Large intestine (tissue), 3 donors: ENCODE results near the gene CRIP2. TPM values are rescaled to one million over a fixed set of nuclear protein-coding genes. Genes with fewer than 3 reads are reported as not detected.
A peak's percentile ranks its signal among the peaks of the same experiment; 100 is the strongest.

Experiments
- DNase-seq, 2 donors: peaks; one replicate each; pipeline versions ENCODE4 v3.0.0 to v3.0.0-alpha.2; 2013
- H3K27ac ChIP-seq: one replicate; pipeline ENCODE4 v1.5.1; 2013; ENCODE audit warnings: low read length
- H3K27me3 ChIP-seq: 2 replicates; pipeline ENCODE4 v1.6.1; 2013; ENCODE audit warnings: low read length; ENCODE audit not compliant: control insufficient read depth, insufficient read depth
- H3K36me3 ChIP-seq: 2 replicates; pipeline ENCODE4 v1.6.1; 2013; ENCODE audit warnings: low read length; ENCODE audit not compliant: control insufficient read depth, insufficient read depth
- H3K4me1 ChIP-seq: one replicate; pipeline ENCODE4 v1.6.1; 2013; ENCODE audit warnings: low read length; ENCODE audit not compliant: control insufficient read depth, insufficient read depth
- H3K4me3 ChIP-seq: one replicate; pipeline ENCODE4 v1.5.1; 2013; ENCODE audit warnings: low read length
- H3K9me3 ChIP-seq: one replicate; pipeline ENCODE4 v1.6.1; 2013; ENCODE audit warnings: mild to moderate bottlenecking, low read depth, low read length, moderate library complexity; ENCODE audit not compliant: control insufficient read depth
- WGBS: methylation state at CpG from one replicate; pipeline ENCODE4 v1.1.5; 2013; ENCODE audit warnings: low lambda C conversion rate; ENCODE audit not compliant: insufficient coverage; 5-methylcytosine and 5-hydroxymethylcytosine counted together
- polyA plus RNA-seq: library from polyadenylated mRNA; unstranded; fragments of 120-200 nt; gene quantifications from one replicate; pipeline ENCODE4 v1.2.1, GENCODE V29; 2013

The CRIP2 gene
- polyA plus RNA-seq, 1 donor = 67.1 TPM

- Histone ChIP-seq H3K9me3 (no peaks in the 10 kb centered on the region), H3K36me3 (no peaks in the 10 kb centered on the region), H3K4me3 (no peak overlapping the region), H3K27ac (no peak overlapping the region), H3K27me3 (no peaks in the 10 kb centered on the region), H3K4me1 (no peaks in the 10 kb centered on the region)
- no peak for DNase-seq
- WGBS = no CpG with 5 or more reads among the region's 6 CpGs
These were observed 19.9 kb downstream of the CRIP2 start for GRCh38 chr14:105494606-105494929.

GRCh38 chr14:105495101-105495989, 20.7 kb downstream of the CRIP2 start:
- no CpG with 5 or more reads among the region's 18 CpGs for WGBS
- Histone ChIP-seq H3K4me3 (no peak overlapping the region), H3K36me3 (no peaks in the 10 kb centered on the region), H3K4me1 (no peaks in the 10 kb centered on the region), H3K27me3 (no peaks in the 10 kb centered on the region), H3K27ac (no peak overlapping the region), H3K9me3 (no peaks in the 10 kb centered on the region)
- DNase-seq = no peak

DNA sequence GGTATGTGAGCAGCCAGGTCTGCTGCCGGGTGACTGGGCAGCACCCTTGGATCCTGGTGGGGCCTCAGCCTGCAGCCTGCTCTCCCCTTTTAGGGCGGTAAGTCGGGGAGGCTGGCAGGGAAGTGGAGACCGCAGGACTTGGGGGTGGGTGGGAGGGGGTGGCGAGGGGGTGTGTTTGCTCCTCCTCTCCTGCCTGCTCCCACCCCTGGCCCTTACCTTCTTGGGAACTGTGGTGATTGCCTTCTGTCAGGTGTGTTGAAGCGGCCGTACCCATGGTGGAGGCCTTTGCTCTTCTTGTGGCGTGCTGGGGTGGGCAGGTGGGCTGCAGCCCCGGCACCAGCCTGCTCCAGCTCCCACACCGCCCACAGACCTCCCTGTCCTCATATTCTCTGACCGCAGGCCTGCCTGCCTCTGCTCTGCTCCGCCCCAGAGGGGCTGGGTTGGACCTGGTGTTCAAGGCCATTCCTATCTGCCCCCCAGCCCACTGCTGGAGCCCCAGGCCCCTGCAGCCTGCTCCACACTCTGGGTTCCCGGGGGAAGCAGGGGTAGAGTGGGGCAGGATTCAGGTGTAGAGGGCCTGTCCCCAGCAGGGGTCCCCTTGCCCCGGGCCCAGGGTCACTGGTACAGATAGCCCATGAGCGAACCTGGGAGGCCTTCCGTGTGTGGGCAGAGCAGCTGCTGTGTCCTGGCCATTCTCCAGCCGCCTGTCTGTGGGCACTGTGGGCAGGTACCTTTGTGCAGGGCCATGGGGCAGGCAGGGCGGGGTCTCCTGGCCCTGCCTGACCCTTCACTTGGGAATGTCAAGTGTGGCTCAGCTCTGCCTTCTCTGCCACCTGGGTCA, 21.6 kb downstream of the CRIP2 start:
- Histone ChIP-seq H3K4me3 (no peak overlapping the region), H3K36me3 (no peaks in the 10 kb centered on the region), H3K27ac (no peak overlapping the region), H3K4me1 (no peaks in the 10 kb centered on the region), H3K9me3 (no peaks in the 10 kb centered on the region), H3K27me3 (no peaks in the 10 kb centered on the region)
- no CpG with 5 or more reads among the region's 18 CpGs for whole genome bisulfite sequencing
- DNase-seq = no peak

DNA sequence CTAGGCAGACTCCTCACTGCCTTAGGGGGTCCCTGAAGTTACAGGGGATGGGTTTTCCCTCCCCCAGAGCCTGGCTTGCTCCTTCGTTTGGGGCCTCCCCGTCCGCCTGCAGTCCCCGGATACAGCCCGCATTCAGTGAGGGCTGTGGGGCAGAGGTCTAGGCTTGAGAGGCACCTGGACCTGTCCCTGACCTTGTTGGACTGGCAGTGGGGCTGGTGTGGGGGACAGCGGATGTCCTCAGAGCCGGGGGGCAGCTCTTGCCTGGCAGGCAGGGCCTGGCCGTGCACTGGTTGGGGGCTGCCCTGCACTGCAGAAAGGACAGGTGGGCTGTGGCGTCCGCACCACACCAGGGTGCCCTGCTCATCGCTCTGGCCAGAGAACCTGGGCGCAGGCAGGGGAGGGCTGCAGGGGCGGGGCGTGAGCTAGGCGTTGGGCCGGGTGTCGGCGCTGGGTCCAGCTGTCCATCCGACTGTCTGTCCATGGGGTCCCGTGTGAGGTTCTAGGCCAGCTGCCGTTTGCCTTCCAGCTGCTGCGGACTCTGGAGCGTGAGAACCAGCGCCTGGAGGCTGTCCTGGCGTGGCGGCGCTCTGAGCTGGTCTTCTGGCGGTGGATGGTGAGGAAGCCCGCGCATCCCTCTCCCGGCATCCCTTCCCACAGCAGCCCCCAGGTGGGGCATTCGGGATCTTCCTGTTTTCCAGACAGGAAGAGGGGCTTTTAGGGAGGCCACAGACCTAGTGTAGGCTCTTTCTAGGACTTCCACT, 22.4 kb downstream of the CRIP2 start:
- no peak for DNase-seq
- no peaks in the 10 kb centered on the region for H3K4me1 ChIP-seq
- WGBS = no CpG with 5 or more reads among the region's 32 CpGs
- no peak overlapping the region for H3K4me3 ChIP-seq
- no peaks in the 10 kb centered on the region for H3K9me3 ChIP-seq
- H3K36me3 ChIP-seq = no peaks in the 10 kb centered on the region
- H3K27me3 ChIP-seq = no peaks in the 10 kb centered on the region
- no peak overlapping the region for H3K27ac ChIP-seq

DNA sequence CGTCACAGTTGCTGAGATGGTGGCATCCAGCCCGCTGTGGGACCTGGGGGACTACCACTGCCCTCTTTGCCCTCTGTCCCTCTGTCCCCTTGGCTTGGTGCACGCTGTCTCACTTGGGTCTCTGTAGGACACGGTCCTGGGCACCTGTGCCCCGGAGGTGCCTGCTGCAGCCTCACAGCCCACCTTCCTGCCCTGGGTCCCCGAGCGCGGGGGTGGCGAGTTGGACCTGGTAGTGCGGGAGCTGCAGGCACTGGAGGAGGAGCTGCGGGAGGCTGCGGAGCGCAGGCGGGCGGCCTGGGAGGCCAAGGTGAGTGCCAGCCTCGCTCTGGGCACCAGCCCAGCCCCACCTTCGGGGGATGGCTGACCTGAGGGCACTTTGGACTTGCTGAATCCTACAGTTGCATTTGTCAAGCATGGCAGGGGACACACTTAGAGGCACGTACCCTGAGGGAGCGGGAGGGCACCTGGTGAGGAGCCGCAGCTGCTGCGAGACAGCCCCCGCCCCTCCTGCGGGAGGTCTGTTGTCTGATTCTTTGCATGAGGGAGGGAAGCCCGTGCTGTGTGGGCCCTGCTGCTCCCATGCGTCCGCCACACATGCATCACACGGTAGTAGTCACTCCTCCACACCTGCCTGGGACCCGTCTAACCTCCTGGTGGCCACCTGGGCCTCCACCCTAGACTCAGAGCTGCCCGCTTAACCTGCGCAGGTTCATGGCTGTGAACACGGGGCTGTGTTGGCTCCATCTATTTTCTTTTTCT, 23.2 kb downstream of the CRIP2 start:
- Histone ChIP-seq H3K27ac (no peak overlapping the region), H3K4me1 (no peaks in the 10 kb centered on the region), H3K4me3 (no peak overlapping the region), H3K9me3 (no peaks in the 10 kb centered on the region), H3K36me3 (no peaks in the 10 kb centered on the region), H3K27me3 (no peaks in the 10 kb centered on the region)
- WGBS = no CpG with 5 or more reads among the region's 31 CpGs
- DNase-seq = no peak

- WGBS = no CpG with 5 or more reads among the region's 36 CpGs
- no peaks in the 10 kb centered on the region for H3K4me1 ChIP-seq
- no peaks in the 10 kb centered on the region for H3K27me3 ChIP-seq
- no peak for DNase-seq
- no peaks in the 10 kb centered on the region for H3K36me3 ChIP-seq
- H3K9me3 ChIP-seq = no peaks in the 10 kb centered on the region
- H3K27ac ChIP-seq = peak overlapping the region; percentile 17
- H3K4me3 ChIP-seq = no peak overlapping the region
These were observed 24.0 kb downstream of the CRIP2 start for GRCh38 chr14:105498430-105499255.

- no CpG with 5 or more reads among the region's 27 CpGs for WGBS
- H3K4me1 ChIP-seq = no peaks in the 10 kb centered on the region
- peak in 1 of 2 donors; percentile 44 for DNase-seq
- H3K36me3 ChIP-seq = no peaks in the 10 kb centered on the region
- peak overlapping the region; percentile 17 for H3K27ac ChIP-seq
- no peaks in the 10 kb centered on the region for H3K27me3 ChIP-seq
- no peaks in the 10 kb centered on the region for H3K9me3 ChIP-seq
- H3K4me3 ChIP-seq = no peak overlapping the region
These were observed 24.8 kb downstream of the CRIP2 start for GRCh38 chr14:105499256-105500035.

GRCh38 chr14:105500036-105500725, 25.6 kb downstream of the CRIP2 start:
- Histone ChIP-seq H3K4me3 (no peak overlapping the region), H3K27me3 (no peaks in the 10 kb centered on the region), H3K9me3 (no peaks in the 10 kb centered on the region), H3K4me1 (no peaks in the 10 kb centered on the region), H3K27ac (no peak overlapping the region), H3K36me3 (no peaks in the 10 kb centered on the region)
- no peak for DNase-seq
- WGBS = no CpG with 5 or more reads among the region's 21 CpGs
